ENCODE measurements around the gene GLI1.
A peak's percentile ranks its signal among the peaks of the same experiment; 100 is the strongest.
"Not testable (repeated sequence)": the region's sequence is repeated elsewhere in the genome, so short reads cannot be mapped to it uniquely, and the experiment has no call there.

Gene GLI1

GRCh38 chr12:57441846-57442427 is 17.6 kb upstream of the GLI1 start:
- no peak for DNase-seq

DNA sequence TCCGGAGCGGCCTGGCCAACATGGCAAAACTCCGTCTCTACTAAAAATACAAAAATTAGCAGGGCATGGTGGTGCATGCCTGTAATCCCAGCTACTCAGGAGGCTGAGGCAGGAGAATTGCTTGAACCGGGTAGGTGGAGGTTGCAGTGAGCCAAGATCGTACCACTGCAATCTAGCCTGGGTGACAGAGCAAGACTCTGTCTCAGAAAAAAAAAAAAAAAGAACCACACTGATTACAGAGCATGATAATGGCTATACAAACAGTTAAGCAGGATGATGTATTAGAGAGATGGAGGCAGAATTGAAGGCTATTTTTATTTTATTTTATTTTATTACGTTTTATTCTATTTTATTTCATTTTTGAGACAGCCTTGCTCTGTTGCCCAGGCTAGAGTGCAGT is 15.2 kb upstream of the GLI1 start:
- DNase-seq = not testable (repeated sequence)

GRCh38 chr12:57444744-57445143 is 14.8 kb upstream of the GLI1 start:
- no peak for DNase-seq

GRCh38 chr12:57446292-57446960 is 13.2 kb upstream of the GLI1 start:
- DNase-seq = no peak

DNA sequence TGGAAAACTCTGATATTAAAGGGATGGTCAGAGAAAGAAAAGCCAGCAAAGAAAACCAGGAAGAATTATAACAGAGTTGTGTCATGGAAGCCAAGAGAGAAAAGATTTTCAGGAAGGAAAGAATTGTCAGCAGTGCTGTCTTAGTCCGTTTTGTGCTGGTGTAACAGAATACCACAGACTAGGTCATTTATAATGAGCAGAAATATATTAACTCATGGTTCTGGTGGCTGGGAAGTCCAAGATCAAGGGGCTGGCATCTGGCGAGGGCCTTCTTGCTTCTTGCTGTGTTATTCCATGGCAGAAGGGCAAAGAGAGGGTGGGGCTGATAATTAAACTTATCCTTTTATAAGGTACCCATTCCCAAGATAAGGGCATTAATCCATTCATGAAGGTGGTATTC is 10.9 kb upstream of the GLI1 start:
- DNase-seq = no peak

- no peak for DNase-seq
These were observed 10.2 kb upstream of the GLI1 start for GRCh38 chr12:57449375-57449774.

DNA sequence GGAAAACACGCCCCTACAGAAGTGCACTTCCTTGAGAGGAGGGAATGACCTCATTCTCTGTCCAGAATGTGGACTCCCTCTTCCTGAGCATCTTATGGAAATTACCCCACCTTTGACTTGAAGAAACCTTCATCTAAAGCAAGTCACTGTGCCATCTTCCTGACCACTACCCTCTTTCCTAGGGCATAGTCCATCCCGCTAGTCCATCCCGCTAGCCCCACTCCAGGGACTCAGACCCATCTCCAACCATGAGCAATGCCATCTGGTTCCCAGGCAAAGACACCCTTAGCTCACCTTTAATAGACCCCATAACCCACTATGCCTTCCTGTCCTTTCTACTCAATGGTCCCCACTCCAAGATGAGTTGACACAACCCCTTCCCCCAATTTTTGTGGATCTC is 9.5 kb upstream of the GLI1 start:
- no peak for DNase-seq

- DNase-seq = no peak
These were observed 8.3 kb upstream of the GLI1 start for GRCh38 chr12:57451233-57451778.

DNA sequence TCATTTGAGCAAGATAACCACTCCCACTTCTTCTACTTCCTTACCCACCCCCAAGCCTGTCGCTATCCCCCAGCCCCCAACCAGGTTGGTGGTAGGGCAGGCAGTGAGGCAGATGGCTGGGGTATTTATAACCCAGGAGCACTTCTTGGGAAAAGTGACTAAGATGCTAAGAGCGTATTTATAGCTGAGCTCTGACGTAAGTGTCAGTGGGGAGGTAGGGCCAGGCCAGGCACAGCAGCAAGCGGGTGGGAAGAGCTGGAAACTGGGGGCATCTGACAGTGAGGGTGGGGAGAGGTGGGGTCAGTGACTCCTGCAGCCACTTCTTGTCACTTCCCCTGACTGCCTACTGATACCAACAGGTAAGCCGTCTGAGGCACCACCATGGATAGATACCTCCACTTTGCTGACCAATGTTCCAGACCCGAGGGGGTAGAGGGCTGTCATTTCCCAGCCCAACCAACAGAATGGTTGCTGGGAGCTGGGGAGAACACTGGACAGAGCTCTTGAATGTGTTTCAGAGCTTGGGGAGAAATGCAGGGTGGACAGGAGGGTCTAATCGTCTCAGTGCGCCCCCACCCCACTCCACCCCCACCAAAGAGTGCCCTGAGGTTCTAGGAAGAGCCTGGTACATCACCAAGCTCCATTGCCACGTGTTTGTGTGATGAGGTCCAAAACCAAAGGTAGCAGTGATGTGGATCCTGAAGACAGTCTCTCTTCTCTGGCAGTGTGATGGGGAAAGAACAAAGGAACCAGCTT is 7.2 kb upstream of the GLI1 start:
- peak; percentile 46 for DNase-seq

DNA sequence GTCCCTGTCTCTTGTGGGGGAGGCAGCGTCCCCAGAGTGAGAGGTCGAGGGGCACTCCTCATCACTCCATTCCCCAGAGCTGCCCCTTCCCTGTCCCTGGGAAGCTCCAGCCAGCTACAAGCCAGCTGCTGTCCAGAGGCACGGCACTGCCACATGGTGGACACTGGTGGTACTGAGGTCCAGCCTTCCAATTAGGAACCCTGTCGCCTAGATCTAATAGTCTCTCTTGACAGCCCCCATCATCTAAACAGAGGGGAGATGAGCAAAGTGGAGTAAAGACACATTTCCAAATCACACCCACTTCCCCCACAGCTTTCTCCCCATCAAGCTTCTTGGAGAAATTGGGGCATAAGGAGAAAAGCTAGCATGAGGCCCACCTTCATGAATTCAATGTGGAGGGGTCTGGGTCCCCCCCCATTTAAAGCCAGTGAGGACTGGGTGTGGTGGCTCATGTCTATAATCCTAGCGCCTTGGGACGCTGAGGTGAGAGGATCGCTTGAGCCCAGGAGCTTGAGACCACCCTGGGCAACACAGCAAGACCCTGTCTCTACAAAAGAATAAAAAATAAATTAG is 6.6 kb upstream of the GLI1 start:
- DNase-seq = peak; percentile 81

- peak; percentile 2 for DNase-seq
These were observed 5.4 kb upstream of the GLI1 start for GRCh38 chr12:57454213-57454565.

- peak; percentile 47 for DNase-seq
These were observed 4.8 kb upstream of the GLI1 start, which contains the start of gene INHBE for GRCh38 chr12:57454566-57455373. TSS of gene INHBE (plus strand) at chr12:57455307. CDS start at chr12:57455537, 230 bp downstream.

- peak; percentile 39 for DNase-seq
These were observed 4.0 kb upstream of the GLI1 start for GRCh38 chr12:57455374-57456144.

GRCh38 chr12:57456145-57456700 is 3.4 kb upstream of the GLI1 start:
- DNase-seq = peak; percentile 51

- no peak for DNase-seq
These were observed 2.7 kb upstream of the GLI1 start for GRCh38 chr12:57456737-57457490.

DNA sequence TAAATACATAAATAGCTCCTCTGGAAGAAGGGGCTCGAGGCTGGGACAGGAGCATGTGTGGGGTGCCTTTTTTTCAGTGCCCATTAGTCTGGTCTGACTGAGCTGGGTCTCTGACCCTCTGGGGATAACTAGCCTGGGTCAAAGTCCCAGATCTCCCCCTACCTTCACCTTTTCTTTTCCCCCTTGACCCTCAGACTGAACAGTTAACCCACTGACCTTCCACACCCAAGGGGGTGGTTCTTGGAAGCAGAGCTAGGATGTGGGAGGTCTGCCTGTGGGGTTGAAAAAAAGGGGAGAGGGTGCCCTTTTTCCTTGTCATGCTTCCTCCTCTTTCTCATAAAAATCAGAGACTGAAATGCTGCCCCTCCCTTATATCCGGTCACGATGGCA is 925 bp upstream of the GLI1 start:
- DNase-seq = no peak

GRCh38 chr12:57459055-57459749 is 383 bp upstream of the GLI1 start:
- peak; percentile 97 for DNase-seq

DNA sequence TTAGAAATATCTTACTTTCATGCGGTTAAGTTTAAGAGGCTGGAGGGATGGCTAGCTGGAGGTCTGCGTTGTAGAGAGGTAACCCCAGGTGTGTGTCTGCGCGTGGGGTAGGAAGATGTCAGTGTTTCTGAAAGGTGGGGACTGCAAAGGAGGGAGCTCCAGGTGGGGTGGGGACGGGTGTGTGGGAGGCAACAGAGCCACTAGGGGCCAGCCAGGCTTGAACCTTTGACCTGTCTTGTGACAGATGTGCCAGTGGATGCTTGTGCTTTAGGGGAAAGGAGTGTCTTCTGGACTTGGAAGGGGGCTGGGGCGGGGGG is 841 bp downstream of the GLI1 start:
- no peak for DNase-seq

DNA sequence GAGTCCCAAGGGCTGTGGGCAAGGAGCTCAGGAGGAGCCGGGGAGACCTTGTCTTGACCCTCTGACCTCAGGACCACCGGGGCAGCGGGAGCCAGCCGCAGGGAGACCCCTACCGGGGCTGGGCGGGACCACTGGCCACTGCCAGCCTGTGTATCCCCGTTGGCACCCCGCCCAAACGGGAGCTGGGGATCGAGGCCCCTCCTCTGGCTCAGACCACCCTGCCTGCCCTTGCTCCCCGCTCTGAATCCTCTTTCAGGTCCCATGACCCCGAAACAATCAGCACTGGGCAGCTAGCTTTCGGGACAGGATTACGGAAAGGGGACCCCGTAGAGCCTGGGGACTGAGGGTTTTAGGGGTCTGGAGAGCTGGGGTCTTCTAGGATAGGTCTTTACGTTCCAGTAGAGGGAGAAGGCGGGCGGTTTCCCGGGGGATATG is 1.3 kb downstream of the GLI1 start:
- peak; percentile 57 for DNase-seq

DNA sequence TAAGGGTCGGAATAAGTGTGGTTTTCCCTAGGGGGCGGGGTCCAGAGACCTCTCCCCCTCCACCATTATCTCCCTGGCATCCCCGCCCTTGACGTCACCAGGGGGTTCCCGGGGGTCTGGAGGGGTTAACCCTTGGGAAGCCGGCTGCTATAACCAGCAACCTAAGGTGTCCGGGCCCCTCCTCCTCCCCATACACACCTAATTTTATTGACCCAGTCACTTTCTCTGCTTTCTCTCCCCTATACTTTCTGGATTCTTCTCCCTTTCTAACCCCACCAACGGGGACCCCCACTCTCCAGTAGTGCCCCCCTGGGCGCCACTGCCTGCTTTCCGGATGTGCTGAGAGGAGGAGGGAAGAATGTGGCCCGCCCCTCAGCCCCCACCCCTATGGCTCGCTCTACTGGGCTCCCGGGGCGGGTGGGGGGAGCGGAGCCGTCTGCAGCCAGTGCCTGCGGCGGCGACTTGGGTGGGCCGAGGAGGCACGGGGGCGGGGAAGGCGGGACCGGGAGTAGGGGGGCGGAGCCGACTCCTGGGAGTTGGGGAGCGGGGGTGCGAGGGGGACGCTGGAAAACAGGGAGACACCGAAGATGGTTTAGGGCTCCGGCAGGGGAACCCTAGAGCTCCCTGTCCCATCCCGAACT is 1.8 kb downstream of the GLI1 start:
- peak; percentile 92 for DNase-seq
